Keratinocyte (primary cell): Measurements from ENCODE around the gene EIF3J. TPM values are rescaled to one million over a fixed set of nuclear protein-coding genes. Genes with fewer than 3 reads are reported as not detected.
"Not testable (repeated sequence)": the region's sequence is repeated elsewhere in the genome, so short reads cannot be mapped to it uniquely, and the experiment has no call there.

Source experiments
- DNase-seq: peaks from one replicate; pipeline ENCODE4 v3.0.0-alpha.2; 2011; ENCODE audit warnings: low read depth, missing footprints, low spot score
- FAIRE-seq: peaks from 2 replicates; lab custom pipeline; 2011; peaks lifted over from hg19 to GRCh38; lab: Jason Lieb, UNC
- H2AFZ ChIP-seq: 2 replicates; pipeline ENCODE4 v1.6.0; 2012; ENCODE audit warnings: low read length, control low read depth, inconsistent platforms; ENCODE audit not compliant: control insufficient read depth
- H3K27ac ChIP-seq: 2 replicates; pipeline ENCODE4 v1.5.1; 2011; ENCODE audit warnings: low read length; ENCODE audit not compliant: control insufficient read depth, insufficient read depth
- H3K27me3 ChIP-seq: 3 replicates; pipeline ENCODE4 v1.6.0; 2011; ENCODE audit warnings: low read length; ENCODE audit not compliant: control insufficient read depth, insufficient read depth; ENCODE audit errors: extremely low read depth
- H3K36me3 ChIP-seq, 2 experiments: 2 replicates in 1 of 2; 3 replicates in 1 of 2; pipeline ENCODE4 v1.5.1; 2011; ENCODE audit warnings: low read length in 2 of 2, mild to moderate bottlenecking in 1 of 2; ENCODE audit not compliant: control insufficient read depth in 2 of 2, insufficient read depth in 2 of 2; ENCODE audit errors: extremely low read depth in 1 of 2
- H3K4me1 ChIP-seq: 3 replicates; pipeline ENCODE4 v1.5.1; 2011; ENCODE audit warnings: low read length; ENCODE audit not compliant: control insufficient read depth, insufficient read depth; ENCODE audit errors: extremely low read depth
- H3K4me2 ChIP-seq: 3 replicates; pipeline ENCODE4 v1.6.0; 2011; ENCODE audit warnings: low read depth, low read length; ENCODE audit not compliant: control insufficient read depth, insufficient read depth; ENCODE audit errors: extremely low read depth
- H3K4me3 ChIP-seq, 3 experiments: fragments of 200-600 bp in 1 of 3; sonication (generic) in 1 of 3; 2 replicates in 2 of 3; 3 replicates in 1 of 3; pipeline ENCODE4 v1.5.1; 2011 to 2016; ENCODE audit warnings: low read length in 3 of 3, mild to moderate bottlenecking in 3 of 3, control low read depth in 2 of 3, inconsistent platforms in 1 of 3, low read depth in 1 of 3, mixed read lengths in 1 of 3, mixed run types in 1 of 3, moderate library complexity in 1 of 3; ENCODE audit not compliant: control insufficient read depth in 2 of 3, insufficient read depth in 2 of 3; ENCODE audit errors: extremely low read depth in 1 of 3
- H3K79me2 ChIP-seq: 2 replicates; pipeline ENCODE4 v1.6.0; 2012; ENCODE audit warnings: low read length; ENCODE audit not compliant: control insufficient read depth, insufficient read depth
- H3K9ac ChIP-seq: 3 replicates; pipeline ENCODE4 v1.6.0; 2011; ENCODE audit warnings: low read length; ENCODE audit not compliant: control insufficient read depth, insufficient read depth; ENCODE audit errors: extremely low read depth
- H3K9me1 ChIP-seq: 3 replicates; pipeline ENCODE4 v1.6.0; 2011; ENCODE audit warnings: low read length; ENCODE audit not compliant: control insufficient read depth, insufficient read depth; ENCODE audit errors: extremely low read depth
- H3K9me3 ChIP-seq: 2 replicates; pipeline ENCODE4 v1.5.1; 2012; ENCODE audit warnings: low read depth, low read length; ENCODE audit not compliant: control insufficient read depth
- H4K20me1 ChIP-seq: 3 replicates; pipeline ENCODE4 v1.6.0; 2011; ENCODE audit warnings: low read length; ENCODE audit not compliant: control insufficient read depth, insufficient read depth; ENCODE audit errors: extremely low read depth
- CTCF ChIP-seq, 3 experiments: IDR thresholded peaks in 1 of 3; conservative IDR thresholded peaks in 1 of 3; optimal IDR thresholded peaks in 1 of 3; 2 replicates in 2 of 3; 3 replicates in 1 of 3; pipeline versions ENCODE3 to v1.5.1; 2011; ENCODE audit warnings: low read length in 3 of 3, mild to moderate bottlenecking in 3 of 3, moderate library complexity in 2 of 3, control low read depth in 1 of 3, inconsistent platforms in 1 of 3; ENCODE audit not compliant: insufficient read depth in 2 of 3; ENCODE audit errors: extremely low read depth in 1 of 3
- EZH2 ChIP-seq: IDR thresholded peaks from one replicate; pipeline ENCODE4 v1.6.1; 2012; ENCODE audit warnings: inconsistent platforms, mild to moderate bottlenecking, low read length, moderate library complexity
- dilution Hi-C: fragments of 300-500 bp; cut with MboI; formaldehyde crosslinking; loops from one replicate; pipeline ENCODE4 v1.7.0; 2020; ENCODE audit warnings: low sequenced_read_pairs; ENCODE audit not compliant: extremely low pct_ligation_motif_present
- polyA plus RNA-seq, 5 experiments: library from polyadenylated mRNA; depleted of rRNA in 3 of 5; stranded (reverse) in 3 of 5; stranded (forward) in 1 of 5; unstranded in 1 of 5; fragments of >200 nt; gene quantifications; 1 replicate in 1 of 5; 2 replicates in 3 of 5; 3 replicates in 1 of 5; pipeline versions ENCODE4 v1.2.1 to v1.2.3, GENCODE V29; 2011 to 2012; ENCODE audit warnings: missing spikeins in 2 of 5, low read depth in 1 of 5, low replicate concordance in 1 of 5

Gene EIF3J
- polyA plus RNA-seq, 1 donor (not counting 4 experiments of a cell fraction or from before 2014, with no cell fraction given), result 99.4 TPM

- H3K4me1 ChIP-seq, result peaks cover 27% of the 10 kb centered on the region
- peaks cover 0 to 19% of the 10 kb centered on the region in 2 experiments for H3K36me3 ChIP-seq
- H3K4me2 ChIP-seq, result no peak overlapping the region
- peaks cover 12% of the 10 kb centered on the region for H4K20me1 ChIP-seq
- H3K27ac ChIP-seq, result no peak overlapping the region
- DNase-seq (no peak), FAIRE-seq (no peak)
- no peak overlapping the region for H3K9ac ChIP-seq
- H2AFZ ChIP-seq, result no peak overlapping the region
- no peaks in the 10 kb centered on the region for H3K9me3 ChIP-seq
- dilution Hi-C loops, result no loop called here
- no peaks in the 10 kb centered on the region for H3K27me3 ChIP-seq
- TF ChIP-seq CTCF (optimal IDR thresholded peaks at IDR 0.05 in 1 of 3, IDR thresholded peaks at IDR 0.05 in 1 of 3, conservative IDR thresholded peaks at IDR 0.05 in 1 of 3; ENCODE audit: extremely low read depth in 1 of 3, insufficient read depth in 2 of 3, low read length in 3 of 3), result no peak
- TF ChIP-seq EZH2, result no peak
- H3K9me1 ChIP-seq, result no peaks in the 10 kb centered on the region
- no peak overlapping the region for H3K4me3 ChIP-seq
- H3K79me2 ChIP-seq, result peaks cover 95% of the 10 kb centered on the region
Measured at GRCh38 chr15:44542596-44542995, 5.6 kb downstream of the EIF3J start.

- H3K9ac ChIP-seq, H3K4me2 ChIP-seq, H3K27me3 ChIP-seq, H3K4me3 ChIP-seq, dilution Hi-C loops, DNase-seq, H3K9me3 ChIP-seq, H3K9me1 ChIP-seq, H2AFZ ChIP-seq, FAIRE-seq, H3K27ac ChIP-seq: not testable (repeated sequence)
- H3K79me2 ChIP-seq, result peaks cover 95% of the 10 kb centered on the region
- peaks cover 0 to 19% of the 10 kb centered on the region in 2 experiments for H3K36me3 ChIP-seq
- H4K20me1 ChIP-seq, result peaks cover 17% of the 10 kb centered on the region
- peaks cover 22% of the 10 kb centered on the region for H3K4me1 ChIP-seq
Measured at GRCh38 chr15:44544745-44545144, 7.8 kb downstream of the EIF3J start.
